Measurements from ENCODE around the gene A2ML1.
"Not testable (repeated sequence)": the region's sequence is repeated elsewhere in the genome, so short reads cannot be mapped to it uniquely, and the experiment has no call there.

The A2ML1 gene

GRCh38 chr12:8794611-8795010, 27.8 kb upstream of the A2ML1 start:
- not testable (repeated sequence) for H4K20me1 ChIP-seq, H3K36me3 ChIP-seq, H3K9ac ChIP-seq, H3K27me3 ChIP-seq
- H3K27ac ChIP-seq: peak overlapping the region in 1 of 11 experiments; percentile 25; a peak in 2 of 22 replicates
- peak overlapping the region in 2 of 11 experiments; percentile 24 to 26; a peak in 3 of 22 replicates for H3K4me2 ChIP-seq
- peaks cover 15 to 34% (median 24%) of the 10 kb centered on the region in 11 experiments for H3K9me3 ChIP-seq (replicated peaks in 1 of 11)
- 0 out of 20 replicates have a peak overlapping the region, but pooled peaks of 1 of the 10 experiments have one; percentile 10 for H3K4me3 ChIP-seq
- peaks cover 0 to 52% (median 0%) of the 10 kb centered on the region in 10 experiments; a peak in 5 of 20 replicates for H3K4me1 ChIP-seq

GRCh38 chr12:8796831-8797626, 25.4 kb upstream of the A2ML1 start:
- no peak for TF ChIP-seq Cebpa-rat (IDR thresholded peaks at IDR 0.05)
- peaks cover 0 to 42% (median 0%) of the 10 kb centered on the region in 10 experiments; a peak in 5 of 20 replicates for H3K4me1 ChIP-seq
- H3K27me3 ChIP-seq: no peaks in the 10 kb centered on the region
- H3K9ac ChIP-seq: no peak overlapping the region
- H3K4me2 ChIP-seq: no peak overlapping the region
- no peak overlapping the region for H3K4me3 ChIP-seq
- peaks cover 19 to 38% (median 31%) of the 10 kb centered on the region in 11 experiments for H3K9me3 ChIP-seq (replicated peaks in 1 of 11)
- no peak overlapping the region for H3K27ac ChIP-seq
- peaks cover 0 to 4% (median 0%) of the 10 kb centered on the region in 11 experiments; a peak in 3 of 22 replicates for H3K36me3 ChIP-seq
- H4K20me1 ChIP-seq: no peaks in the 10 kb centered on the region

- Histone ChIP-seq H3K9me3 (replicated peaks in 1 of 11) (peaks cover 8 to 24% (median 15%) of the 10 kb centered on the region in 11 experiments; a peak in 18 of 22 replicates), H3K4me1 (peaks cover 0 to 13% (median 0%) of the 10 kb centered on the region in 10 experiments; a peak in 1 of 20 replicates)
- H3K27ac ChIP-seq, H3K4me3 ChIP-seq, H3K4me2 ChIP-seq, H3K27me3 ChIP-seq, H4K20me1 ChIP-seq, H3K9ac ChIP-seq, H3K36me3 ChIP-seq: not testable (repeated sequence)
Observed at GRCh38 chr12:8801213-8801612, 21.2 kb upstream of the A2ML1 start.

GRCh38 chr12:8804833-8805232, 17.6 kb upstream of the A2ML1 start:
- H4K20me1 ChIP-seq; H3K9ac ChIP-seq; H3K9me3 ChIP-seq (replicated peaks in 1 of 11); H3K4me2 ChIP-seq; H3K4me3 ChIP-seq; H3K36me3 ChIP-seq; H3K27me3 ChIP-seq; H3K4me1 ChIP-seq; H3K27ac ChIP-seq: not testable (repeated sequence)

GRCh38 chr12:8805487-8805886, 16.9 kb upstream of the A2ML1 start:
- H3K27me3 ChIP-seq; H3K27ac ChIP-seq; H3K9ac ChIP-seq; H3K4me3 ChIP-seq; H3K4me2 ChIP-seq; H4K20me1 ChIP-seq; H3K9me3 ChIP-seq (replicated peaks in 1 of 11); H3K4me1 ChIP-seq; H3K36me3 ChIP-seq: not testable (repeated sequence)

GRCh38 chr12:8807084-8807483, 15.3 kb upstream of the A2ML1 start:
- not testable (repeated sequence) for H3K9ac ChIP-seq; H3K4me3 ChIP-seq; H3K9me3 ChIP-seq (replicated peaks in 1 of 11); H4K20me1 ChIP-seq; H3K4me2 ChIP-seq; H3K27me3 ChIP-seq; H3K4me1 ChIP-seq; H3K36me3 ChIP-seq; H3K27ac ChIP-seq

GRCh38 chr12:8810112-8810511, 12.3 kb upstream of the A2ML1 start:
- not testable (repeated sequence) for H3K9me3 ChIP-seq (replicated peaks in 1 of 11); H3K9ac ChIP-seq; H4K20me1 ChIP-seq; H3K36me3 ChIP-seq; H3K4me2 ChIP-seq; H3K27me3 ChIP-seq; H3K27ac ChIP-seq; H3K4me3 ChIP-seq
- peaks cover 0 to 19% (median 0%) of the 10 kb centered on the region in 10 experiments; a peak in 5 of 20 replicates for H3K4me1 ChIP-seq

- H3K27ac ChIP-seq: peak overlapping the region in 2 of 11 experiments; percentile 40 to 44; a peak in 3 of 22 replicates
- TF ChIP-seq Cebpa-rat (IDR thresholded peaks at IDR 0.05): no peak
Observed at GRCh38 chr12:8813572-8814357, 8.7 kb upstream of the A2ML1 start.

GRCh38 chr12:8816448-8817050, 5.9 kb upstream of the A2ML1 start:
- H4K20me1 ChIP-seq: no peaks in the 10 kb centered on the region
- no peak overlapping the region for H3K4me3 ChIP-seq
- no peak overlapping the region for H3K27ac ChIP-seq
- H3K27me3 ChIP-seq: no peaks in the 10 kb centered on the region
- peak overlapping the region in 2 of 11 experiments; percentile 25 to 43; a peak in 3 of 22 replicates for H3K4me2 ChIP-seq
- TF ChIP-seq Cebpa-rat (IDR thresholded peaks at IDR 0.05): no peak
- no peaks in the 10 kb centered on the region for H3K9me3 ChIP-seq (replicated peaks in 1 of 11)
- H3K4me1 ChIP-seq: peaks cover 0 to 46% (median 0%) of the 10 kb centered on the region in 10 experiments; a peak in 5 of 20 replicates
- H3K9ac ChIP-seq: no peak overlapping the region
- no peaks in the 10 kb centered on the region for H3K36me3 ChIP-seq

More at GRCh38 chr12:8813572-8814357, 8.7 kb upstream of the A2ML1 start:
- H4K20me1 ChIP-seq: no peaks in the 10 kb centered on the region
- peaks cover 0 to 31% (median 0%) of the 10 kb centered on the region in 10 experiments; a peak in 5 of 20 replicates for H3K4me1 ChIP-seq
- H3K9me3 ChIP-seq (replicated peaks in 1 of 11): no peaks in the 10 kb centered on the region
- H3K27me3 ChIP-seq: no peaks in the 10 kb centered on the region
- H3K9ac ChIP-seq: peak overlapping the region in 2 of 11 experiments; percentile 2 to 21; a peak in 1 of 22 replicates
- H3K4me2 ChIP-seq: peak overlapping the region in 3 of 11 experiments; percentile 27 to 48 (median 40); a peak in 5 of 22 replicates
- no peaks in the 10 kb centered on the region for H3K36me3 ChIP-seq
- no peak overlapping the region for H3K4me3 ChIP-seq
